IMR-90 (cell line): ENCODE results near the gene SEL1L3. TPM values are rescaled to one million over a fixed set of nuclear protein-coding genes. Genes with fewer than 3 reads are reported as not detected.

ENCODE experiments used
- ATAC-seq: fragments of 200-7000 bp; cut with Tn5 transposase; 2 replicates; pipeline ENCODE4 v1.9.1; 2020; ENCODE audit warnings: low read depth, mild to moderate bottlenecking, moderate library complexity
- BruUV-seq: library from RNA; stranded (reverse); fragments of 400-500 nt; replicated peaks from 2 replicates; lab custom pipeline; 2021; lab: Mats Ljungman, UMichigan
- CTCF ChIA-PET: fragments of 300-600 bp; formaldehyde crosslinking; extraction: SDS; loops from one replicate; lab custom pipeline; 2021; ENCODE audit warnings: antibody characterized with exemption; lab: Yijun Ruan, JAX
- POLR2A ChIA-PET: fragments of 300-600 bp; sonication (Branson Sonifier 250); formaldehyde crosslinking; loops from one replicate; lab custom pipeline; 2022; ENCODE audit warnings: antibody characterized with exemption; ENCODE audit not compliant: unreplicated experiment; lab: Charles Lee
- DNase-seq: peaks from one replicate; pipeline ENCODE4 v3.0.0; 2013
- H2AFZ ChIP-seq: replicated peaks from 2 replicates; pipeline ENCODE3; 2013; ENCODE audit warnings: low read length, mild to moderate bottlenecking; ENCODE audit not compliant: poor library complexity
- H2AK5ac ChIP-seq: 2 replicates; pipeline ENCODE4 v1.6.1; 2013; ENCODE audit warnings: low read depth, low read length, inconsistent platforms
- H2AK9ac ChIP-seq: replicated peaks from 2 replicates; pipeline ENCODE3; 2013; ENCODE audit warnings: mild to moderate bottlenecking, low read depth, low read length, moderate library complexity; ENCODE audit not compliant: poor library complexity
- H2BK120ac ChIP-seq: 2 replicates; pipeline ENCODE4 v1.6.1; 2013; ENCODE audit warnings: low read depth, low read length, inconsistent platforms
- H2BK15ac ChIP-seq: 3 replicates; pipeline ENCODE4 v1.6.1; 2013; ENCODE audit warnings: low read depth, low read length, inconsistent platforms
- H2BK20ac ChIP-seq: 2 replicates; pipeline ENCODE4 v1.6.1; 2013; ENCODE audit warnings: low read depth, mild to moderate bottlenecking, inconsistent platforms, low read length, moderate library complexity
- H2BK5ac ChIP-seq: 2 replicates; pipeline ENCODE4 v1.6.1; 2013; ENCODE audit warnings: mild to moderate bottlenecking, low read depth, low read length, inconsistent platforms; ENCODE audit not compliant: poor library complexity, severe bottlenecking
- H3K14ac ChIP-seq: replicated peaks from 2 replicates; pipeline ENCODE4 v1.6.1; 2013; ENCODE audit warnings: low read depth, low read length, inconsistent platforms
- H3K18ac ChIP-seq: 2 replicates; pipeline ENCODE4 v1.6.1; 2013; ENCODE audit warnings: low read depth, low read length, control low read depth
- H3K23ac ChIP-seq: 2 replicates; pipeline ENCODE4 v1.6.1; 2013; ENCODE audit warnings: low read depth, low read length, inconsistent platforms
- H3K27ac ChIP-seq: 2 replicates; pipeline ENCODE4 v1.5.1; 2013; ENCODE audit warnings: mild to moderate bottlenecking, control low read depth, low read length; ENCODE audit not compliant: insufficient read depth
- H3K27me3 ChIP-seq: 2 replicates; pipeline ENCODE4 v1.6.1; 2013; ENCODE audit warnings: low read length; ENCODE audit not compliant: control insufficient read depth, insufficient read depth
- H3K36me3 ChIP-seq: 2 replicates; pipeline ENCODE4 v1.6.1; 2013; ENCODE audit warnings: low read length, mixed read lengths; ENCODE audit not compliant: control insufficient read depth, insufficient read depth
- H3K4ac ChIP-seq: 2 replicates; pipeline ENCODE4 v1.6.1; 2013; ENCODE audit warnings: low read depth, low read length, inconsistent platforms
- H3K4me1 ChIP-seq: 2 replicates; pipeline ENCODE4 v1.6.1; 2013; ENCODE audit warnings: low read length, mixed read lengths; ENCODE audit not compliant: control insufficient read depth, insufficient read depth
- H3K4me2 ChIP-seq: 2 replicates; pipeline ENCODE4 v1.6.1; 2013; ENCODE audit warnings: low read depth, mild to moderate bottlenecking, control low read depth, low read length, moderate library complexity
- H3K4me3 ChIP-seq: 2 replicates; pipeline ENCODE4 v1.5.1; 2013; ENCODE audit warnings: low read depth, mild to moderate bottlenecking, control low read depth, low read length, moderate library complexity; ENCODE audit not compliant: insufficient read depth
- H3K56ac ChIP-seq: 2 replicates; pipeline ENCODE4 v1.6.1; 2013; ENCODE audit warnings: low read length, inconsistent platforms; ENCODE audit not compliant: insufficient read depth; ENCODE audit errors: extremely low read depth
- H3K79me1 ChIP-seq, 2 experiments: 2 replicates each; pipeline ENCODE4 v1.6.1; 2013; ENCODE audit warnings: low read length in 2 of 2, inconsistent platforms in 1 of 2, low read depth in 1 of 2
- H3K9ac ChIP-seq: 2 replicates; pipeline ENCODE4 v1.6.1; 2013; ENCODE audit warnings: low read depth, low read length, control low read depth
- H3K9me1 ChIP-seq: 2 replicates; pipeline ENCODE4 v1.6.1; 2013; ENCODE audit warnings: low read length, inconsistent platforms; ENCODE audit not compliant: insufficient read depth
- H3K9me3 ChIP-seq: 2 replicates; pipeline ENCODE4 v1.6.1; 2013; ENCODE audit warnings: low read length; ENCODE audit not compliant: control insufficient read depth, insufficient read depth
- H4K20me1 ChIP-seq: 2 replicates; pipeline ENCODE4 v1.6.1; 2013; ENCODE audit warnings: low read length, inconsistent platforms; ENCODE audit not compliant: insufficient read depth
- H4K5ac ChIP-seq: 2 replicates; pipeline ENCODE4 v1.6.1; 2013; ENCODE audit warnings: mild to moderate bottlenecking, low read depth, low read length, control low read depth
- H4K8ac ChIP-seq, 2 experiments: 2 replicates each; pipeline ENCODE4 v1.6.1; 2013; ENCODE audit warnings: low read depth in 2 of 2, low read length in 2 of 2, control low read depth in 1 of 2, inconsistent platforms in 1 of 2
- H4K91ac ChIP-seq: 2 replicates; pipeline ENCODE4 v1.6.1; 2013; ENCODE audit warnings: low read depth, low read length, inconsistent platforms; ENCODE audit not compliant: insufficient read depth
- BHLHE40 ChIP-seq: fragments of 150-350 bp; IDR thresholded peaks from 2 replicates; pipeline ENCODE4 v1.6.1; 2016; ENCODE audit warnings: mild to moderate bottlenecking, low read depth, low read length
- CEBPB ChIP-seq: IDR thresholded peaks from 2 replicates; pipeline ENCODE4 v1.6.1; 2012; ENCODE audit warnings: low read depth, low read length, improper control_type of control experiment
- ELK1 ChIP-seq: fragments of 150-350 bp; IDR thresholded peaks from 2 replicates; pipeline ENCODE4 v1.6.1; 2016; ENCODE audit warnings: low read depth, mild to moderate bottlenecking, low read length, moderate library complexity, borderline replicate concordance
- FOS ChIP-seq: fragments of 150-350 bp; IDR thresholded peaks from 2 replicates; pipeline ENCODE4 v1.6.1; 2016; ENCODE audit warnings: low read depth, low read length
- MAZ ChIP-seq: IDR thresholded peaks from 2 replicates; pipeline ENCODE4 v1.6.1; 2012; ENCODE audit warnings: low read depth, mild to moderate bottlenecking, low read length, improper control_type of control experiment, moderate library complexity, borderline replicate concordance
- MXI1 ChIP-seq: IDR thresholded peaks from 2 replicates; pipeline ENCODE4 v1.6.1; 2012; ENCODE audit warnings: low read depth, mild to moderate bottlenecking, low read length, moderate library complexity, borderline replicate concordance
- NFE2L2 ChIP-seq: fragments of 150-350 bp; IDR thresholded peaks from 2 replicates; pipeline ENCODE4 v1.6.1; 2016; ENCODE audit warnings: low read depth, mild to moderate bottlenecking, low read length
- RCOR1 ChIP-seq: IDR thresholded peaks from 2 replicates; pipeline ENCODE4 v1.6.1; 2012; ENCODE audit warnings: mild to moderate bottlenecking, low read length, improper control_type of control experiment; ENCODE audit not compliant: insufficient replicate concordance
- WGBS, 2 experiments: methylation state at CpG; one replicate each; pipeline versions ENCODE4 v1.1.5 to v1.1.7; 2013; ENCODE audit warnings: missing lambda C conversion rate in 2 of 2; ENCODE audit not compliant: insufficient read length in 1 of 2; ENCODE audit errors: extremely low coverage in 2 of 2; 5-methylcytosine and 5-hydroxymethylcytosine counted together
- dilution Hi-C: fragments of 300-500 bp; cut with HindIII; formaldehyde crosslinking; loops from one replicate; pipeline ENCODE4 v1.14.3; 2018; ENCODE audit warnings: low sequenced_read_pairs; ENCODE audit not compliant: unreplicated experiment
- in situ Hi-C: fragments of 300-500 bp; cut with MboI; formaldehyde crosslinking; loops from 3 replicates; pipeline ENCODE4 v1.14.3; 2019; ENCODE audit warnings: low sequenced_read_pairs, inconsistent platforms, mixed read lengths
- intact Hi-C: fragments of 100-400 bp; cut with micrococcal nuclease; formaldehyde crosslinking; loops from 2 replicates; pipeline ENCODE4 v1.10.0; 2022
- polyA plus RNA-seq, 3 experiments: library from polyadenylated mRNA; depleted of rRNA; stranded (reverse); fragments of >200 nt; gene quantifications; 2 replicates each; pipeline ENCODE4 v1.2.3, GENCODE V29; 2012; ENCODE audit warnings: low replicate concordance in 1 of 3
- total RNA-seq: library from RNA; depleted of rRNA; stranded (reverse); fragments of >200 nt; gene quantifications from 2 replicates; pipeline ENCODE4 v1.2.3, GENCODE V29; 2012
- TF ChIP-seq, protein P1 (sequence below): fragments of 150-350 bp; IDR thresholded peaks from 2 replicates; pipeline ENCODE4 v1.6.1; 2017; ENCODE audit warnings: mild to moderate bottlenecking, antibody characterized with exemption, low read length, low read depth

The SEL1L3 gene
- total and polyA plus RNA-seq, 2 of the 4 experiments (the other 2 are of a cell fraction) = 16.4 to 43.7 TPM

DNA sequence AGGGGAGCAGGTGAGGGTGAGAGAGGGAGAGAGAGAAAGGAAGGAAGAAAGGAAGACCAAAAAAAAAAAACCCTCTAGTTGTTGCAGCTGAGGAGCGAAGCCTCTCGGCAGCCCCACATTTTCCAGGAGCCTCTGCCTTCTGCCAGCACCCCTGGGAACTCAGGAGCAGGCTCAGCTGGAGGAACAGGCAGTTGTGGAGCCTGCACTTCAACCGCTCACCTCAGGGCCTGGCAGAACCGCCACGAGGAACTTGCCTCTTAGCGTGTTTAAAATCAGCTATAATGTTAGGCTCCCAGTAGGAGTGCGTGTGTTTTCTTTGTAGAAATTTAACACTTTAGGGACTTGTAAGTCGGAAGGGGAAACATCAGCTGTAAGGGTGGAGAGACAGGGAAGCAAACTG lies 65.7 kb downstream of the SEL1L3 start:
- 89% methylated on average over 3 of the region's 8 CpGs; no CpG with 5 or more reads in 1 of the 2 experiments for WGBS, 2 experiments
- Histone ChIP-seq H4K8ac (no peak overlapping the region; a peak in 1 of 4 replicates), H2BK15ac (peak overlapping the region; percentile 72; the same call in 1 of the 3 replicates), H2AK9ac (peak overlapping the region; percentile 18), H3K4ac (peak overlapping the region; percentile 64), H3K4me2 (no peak overlapping the region), H2BK120ac (peak overlapping the region; percentile 96), H2AFZ (peak overlapping the region; percentile 41), H4K5ac (no peak overlapping the region), H3K9me3 (no peaks in the 10 kb centered on the region), H3K4me3 (no peak overlapping the region), H3K9ac (no peak overlapping the region), H3K23ac (no peak overlapping the region), H3K79me1 (peaks cover 0 to 5% of the 10 kb centered on the region in 2 experiments; a peak in 1 of 4 replicates), H2AK5ac (peak overlapping the region; percentile 61), H2BK5ac (no peak overlapping the region), H3K27ac (no peak overlapping the region), H3K14ac (no peak overlapping the region), H3K56ac (no peak overlapping the region), H3K18ac (no peak overlapping the region), H4K91ac (peak overlapping the region; percentile 41; the same call in 1 of the 2 replicates), H2BK20ac (peak overlapping the region; percentile 69), H3K27me3 (no peaks in the 10 kb centered on the region), H3K9me1 (peaks cover 9% of the 10 kb centered on the region), H4K20me1 (no peaks in the 10 kb centered on the region), H3K36me3 (peaks cover 8% of the 10 kb centered on the region), H3K4me1 (peaks cover 11% of the 10 kb centered on the region)
- CTCF ChIA-PET = no interaction called here
- BruUV-seq = no TSS peak
- dilution Hi-C loops = no loop called here
- ATAC-seq (no peak), DNase-seq (no peak)
- intact Hi-C loops = no loop called here
- TF ChIP-seq BHLHE40 (no peak), CEBPB (no peak), MAZ (no peak), MXI1 (no peak), NFE2L2 (no peak), FOS (no peak), ELK1 (no peak), RCOR1 (no peak)
- TF ChIP-seq, protein P1, sequence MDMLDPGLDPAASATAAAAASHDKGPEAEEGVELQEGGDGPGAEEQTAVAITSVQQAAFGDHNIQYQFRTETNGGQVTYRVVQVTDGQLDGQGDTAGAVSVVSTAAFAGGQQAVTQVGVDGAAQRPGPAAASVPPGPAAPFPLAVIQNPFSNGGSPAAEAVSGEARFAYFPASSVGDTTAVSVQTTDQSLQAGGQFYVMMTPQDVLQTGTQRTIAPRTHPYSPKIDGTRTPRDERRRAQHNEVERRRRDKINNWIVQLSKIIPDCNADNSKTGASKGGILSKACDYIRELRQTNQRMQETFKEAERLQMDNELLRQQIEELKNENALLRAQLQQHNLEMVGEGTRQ = no peak
- POLR2A ChIA-PET = no interaction called here
- in situ Hi-C loops = no loop called here
